ELR (cell line): Measurements from ENCODE around the gene GPR34.

Experiments
- DNase-seq: peaks from one replicate; pipeline ENCODE4 v3.0.0-alpha.2; 2015; ENCODE audit warnings: low read depth

The GPR34 gene

GRCh38 chrX:41734530-41734929, 45.8 kb downstream of the GPR34 start:
- DNase-seq = peak; percentile 26

GRCh38 chrX:41737065-41737464, 48.3 kb downstream of the GPR34 start:
- no peak for DNase-seq

- no peak for DNase-seq
These were observed 51.1 kb downstream of the GPR34 start for GRCh38 chrX:41739871-41740270.
